Uterus (tissue), 4 donors: Measurements from ENCODE around the gene CA10. TPM values are rescaled to one million over a fixed set of nuclear protein-coding genes. Genes with fewer than 3 reads are reported as not detected.

Experiments used
- DNase-seq, 2 donors: peaks; one replicate each; pipeline ENCODE4 v3.0.0-alpha.2; 2019 to 2020
- H3K27ac ChIP-seq, 2 donors: fragments of 200-600 bp; sonication (generic); 1 replicate in 1 of 2; 2 replicates in 1 of 2; pipeline ENCODE4 v1.5.1; 2016 to 2018
- H3K27me3 ChIP-seq, 2 donors: fragments of 200-600 bp; sonication (generic); one replicate each; pipeline ENCODE4 v1.5.1; 2018 to 2019; ENCODE audit warnings: control low read depth in 1 of 2
- H3K36me3 ChIP-seq, 2 donors: fragments of 200-600 bp; sonication (generic); one replicate each; pipeline ENCODE4 v1.5.1; 2019; ENCODE audit warnings: control low read depth in 1 of 2
- H3K4me1 ChIP-seq, 2 donors: fragments of 200-600 bp; sonication (generic); one replicate each; pipeline ENCODE4 v1.5.1; 2018 to 2019; ENCODE audit warnings: control low read depth in 1 of 2
- H3K4me3 ChIP-seq, 2 donors: fragments of 200-600 bp; sonication (generic); 1 replicate in 1 of 2; 2 replicates in 1 of 2; pipeline ENCODE4 v1.5.1; 2018 to 2019; ENCODE audit warnings: mild to moderate bottlenecking in 1 of 2
- H3K9me3 ChIP-seq, 2 donors: fragments of 200-600 bp; sonication (generic); one replicate each; pipeline ENCODE4 v1.5.1; 2019; ENCODE audit warnings: control low read depth in 1 of 2
- CTCF ChIP-seq, 4 experiments: fragments of 200-600 bp in 2 of 4; fragments of 450-650 bp in 2 of 4; sonication (generic) in 2 of 4; IDR thresholded peaks; one replicate each; pipeline ENCODE4 v1.5.1; 2016 to 2019; ENCODE audit warnings: antibody characterized with exemption in 4 of 4, mild to moderate bottlenecking in 2 of 4, moderate library complexity in 1 of 4
- POLR2A ChIP-seq, 2 donors: fragments of 450-650 bp; IDR thresholded peaks; one replicate each; pipeline ENCODE4 v1.6.1; 2016; ENCODE audit warnings: antibody characterized with exemption in 2 of 2, mild to moderate bottlenecking in 1 of 2, moderate library complexity in 1 of 2
- intact Hi-C: fragments of 100-400 bp; cut with DNase I; formaldehyde crosslinking; loops from one replicate; pipeline ENCODE4 v1.15.1; 2023; ENCODE audit warnings: low total_unique reads
- total RNA-seq, 4 donors: library from RNA; depleted of rRNA in 3 of 4; stranded (reverse); fragments of >200 nt in 3 of 4; gene quantifications; one replicate each; pipeline versions ENCODE4 v1.1.0 to v1.2.4, GENCODE V29; 2014 to 2023
- donor health status: DM: yes; HTN: yes; CAD: no.

CA10 gene
- total RNA-seq, 4 donors from 2014 or later: 5.3 TPM; not detected in 3

- intact Hi-C loops: no loop called here
- TF ChIP-seq POLR2A (IDR thresholded peaks at IDR 0.05) (no peak), CTCF (IDR thresholded peaks at IDR 0.05) (no peak)
- no peaks in the 10 kb centered on the region for H3K36me3 ChIP-seq
- H3K4me3 ChIP-seq: no peak overlapping the region
- no peaks in the 10 kb centered on the region for H3K27me3 ChIP-seq
- no peaks in the 10 kb centered on the region for H3K4me1 ChIP-seq
- H3K27ac ChIP-seq: no peak overlapping the region
- DNase-seq: no peak
- no peaks in the 10 kb centered on the region for H3K9me3 ChIP-seq
Observed at GRCh38 chr17:52064791-52065211, 93.7 kb downstream of the CA10 start.

- Histone ChIP-seq H3K36me3 (no peaks in the 10 kb centered on the region), H3K27me3 (peaks cover 0 to 4% of the 10 kb centered on the region in 2 donors), H3K4me3 (no peak overlapping the region), H3K9me3 (no peaks in the 10 kb centered on the region), H3K27ac (no peak overlapping the region), H3K4me1 (no peaks in the 10 kb centered on the region)
- intact Hi-C loops: no loop called here
- DNase-seq: no peak
- TF ChIP-seq CTCF (IDR thresholded peaks at IDR 0.05): no peak
- TF ChIP-seq POLR2A (IDR thresholded peaks at IDR 0.05): no peak
Observed at GRCh38 chr17:52049496-52049895, 109.0 kb downstream of the CA10 start.

- Histone ChIP-seq H3K9me3 (no peaks in the 10 kb centered on the region), H3K27me3 (peaks cover 0 to 4% of the 10 kb centered on the region in 2 donors), H3K36me3 (no peaks in the 10 kb centered on the region), H3K4me1 (no peaks in the 10 kb centered on the region), H3K27ac (no peak overlapping the region), H3K4me3 (no peak overlapping the region)
- TF ChIP-seq POLR2A (IDR thresholded peaks at IDR 0.05) (no peak), CTCF (IDR thresholded peaks at IDR 0.05) (no peak)
- DNase-seq: no peak
- intact Hi-C loops: no loop called here
Observed at GRCh38 chr17:52049051-52049450, 109.5 kb downstream of the CA10 start.

- no peak overlapping the region for H3K27ac ChIP-seq
- peaks cover 0 to 4% of the 10 kb centered on the region in 2 donors for H3K27me3 ChIP-seq
- H3K36me3 ChIP-seq: no peaks in the 10 kb centered on the region
- TF ChIP-seq POLR2A (IDR thresholded peaks at IDR 0.05) (no peak), CTCF (IDR thresholded peaks at IDR 0.05) (no peak)
- intact Hi-C loops: no loop called here
- no peak for DNase-seq
- no peak overlapping the region for H3K4me3 ChIP-seq
- H3K4me1 ChIP-seq: no peaks in the 10 kb centered on the region
- no peaks in the 10 kb centered on the region for H3K9me3 ChIP-seq
Observed at GRCh38 chr17:52048137-52048898, 110.2 kb downstream of the CA10 start.

GRCh38 chr17:52047086-52047485, 111.4 kb downstream of the CA10 start:
- no peak for DNase-seq
- no peak for TF ChIP-seq POLR2A (IDR thresholded peaks at IDR 0.05)
- no peak for TF ChIP-seq CTCF (IDR thresholded peaks at IDR 0.05)
- Histone ChIP-seq H3K27me3 (peaks cover 0 to 4% of the 10 kb centered on the region in 2 donors), H3K27ac (no peak overlapping the region), H3K4me1 (no peaks in the 10 kb centered on the region), H3K4me3 (no peak overlapping the region), H3K36me3 (no peaks in the 10 kb centered on the region), H3K9me3 (no peaks in the 10 kb centered on the region)
- intact Hi-C loops: no loop called here
